GM19328 (cell line): Measurements from ENCODE around the gene DEDD.

ENCODE experiments used
- ATAC-seq: cut with Tn5 transposase; IDR thresholded peaks from one replicate; pipeline ENCODE4 v1.9.1; 2021; ENCODE audit warnings: mild to moderate bottlenecking, moderate library complexity; ENCODE audit not compliant: unreplicated experiment

The DEDD gene

GRCh38 chr1:161164901-161165610 is 32.6 kb upstream of the DEDD start:
- no peak for ATAC-seq

- no peak for ATAC-seq
Measured at GRCh38 chr1:161163793-161164192, 31.3 kb upstream of the DEDD start.

GRCh38 chr1:161162806-161163205 is 30.3 kb upstream of the DEDD start:
- no peak for ATAC-seq

- ATAC-seq, result no peak
Measured at GRCh38 chr1:161162052-161162451, 29.6 kb upstream of the DEDD start.

GRCh38 chr1:161161652-161162051 is 29.2 kb upstream of the DEDD start:
- ATAC-seq, result no peak

GRCh38 chr1:161160671-161161145 is 28.2 kb upstream of the DEDD start:
- no peak for ATAC-seq

GRCh38 chr1:161159913-161160243 is 27.4 kb upstream of the DEDD start:
- ATAC-seq, result no peak

- peak; percentile 79 for ATAC-seq
Measured at GRCh38 chr1:161159087-161159912, 26.8 kb upstream of the DEDD start, which contains the start of gene USP21. TSS of gene USP21 (plus strand) at chr1:161159500. CDS start at chr1:161160641, 1,141 bp downstream.

GRCh38 chr1:161158316-161159010 is 26.0 kb upstream of the DEDD start:
- no peak for ATAC-seq

- ATAC-seq, result no peak
Measured at GRCh38 chr1:161157867-161158266, 25.4 kb upstream of the DEDD start.

- ATAC-seq, result peak; percentile 82
Measured at GRCh38 chr1:161153682-161154337, 21.3 kb upstream of the DEDD start, which contains the start of gene UFC1. TSS of gene UFC1 (plus strand) at chr1:161153978. CDS start at chr1:161153998, 20 bp downstream.

GRCh38 chr1:161153176-161153575 is 20.7 kb upstream of the DEDD start:
- ATAC-seq, result no peak

GRCh38 chr1:161145832-161146231 is 13.4 kb upstream of the DEDD start:
- no peak for ATAC-seq

GRCh38 chr1:161140755-161141400 is 8.4 kb upstream of the DEDD start:
- ATAC-seq, result no peak

- no peak for ATAC-seq
Measured at GRCh38 chr1:161139766-161140165, 7.3 kb upstream of the DEDD start.

- no peak for ATAC-seq
Measured at GRCh38 chr1:161138431-161138830, 6.0 kb upstream of the DEDD start.

- no peak for ATAC-seq
Measured at GRCh38 chr1:161137881-161138280, 5.4 kb upstream of the DEDD start.

GRCh38 chr1:161133220-161133740 is 813 bp upstream of the DEDD start:
- no peak for ATAC-seq

GRCh38 chr1:161131523-161132409 is 701 bp downstream of the DEDD start:
- no peak for ATAC-seq
